Activated gamma-delta T cell (primary cell): ENCODE data around the gene USP20.
A peak's percentile ranks its signal among the peaks of the same experiment; 100 is the strongest.

Source experiments
- DNase-seq: peaks from one replicate; lab custom pipeline; 2025; lab: John Stamatoyannopoulos, UW

Gene USP20

DNA sequence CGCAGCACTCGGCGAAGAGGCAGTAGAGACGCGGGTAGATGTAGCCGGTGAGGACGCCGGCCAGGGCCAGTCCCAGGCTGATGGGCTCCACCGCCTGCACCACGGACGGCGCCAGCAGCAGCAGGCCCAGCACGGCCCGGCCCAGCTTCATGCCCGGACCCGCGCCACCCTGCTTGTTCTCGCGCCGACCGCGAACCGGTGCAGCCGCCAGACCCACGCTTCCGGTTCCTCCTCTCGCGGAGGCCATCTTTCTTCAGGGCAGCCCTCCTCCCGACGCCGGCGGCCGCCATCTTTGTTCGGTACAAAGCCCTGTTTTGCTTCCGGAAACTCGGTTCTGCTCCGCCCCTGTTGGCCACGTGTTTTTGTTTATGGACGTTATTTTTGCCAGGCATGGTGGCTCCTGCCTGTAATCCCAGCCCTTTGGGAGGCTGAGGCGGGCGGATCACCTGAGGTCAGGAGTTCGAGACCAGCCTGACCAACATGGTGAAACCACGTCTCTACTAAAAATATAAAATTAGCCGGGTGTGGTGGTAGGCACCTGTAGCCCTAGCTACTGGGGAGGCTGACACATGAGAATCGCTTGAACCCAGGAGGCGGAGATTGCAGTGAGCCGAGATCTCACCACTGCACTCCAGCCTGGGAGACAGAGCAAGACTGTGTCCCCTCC lies 11.2 kb upstream of the USP20 start, which contains the start of gene TOR1A:
Gene TOR1A (minus strand): TSS at position 202 of the 667 bp plus-strand sequence. CDS start 51 bp downstream, at position 151.
- DNase-seq = peak; percentile 84

DNA sequence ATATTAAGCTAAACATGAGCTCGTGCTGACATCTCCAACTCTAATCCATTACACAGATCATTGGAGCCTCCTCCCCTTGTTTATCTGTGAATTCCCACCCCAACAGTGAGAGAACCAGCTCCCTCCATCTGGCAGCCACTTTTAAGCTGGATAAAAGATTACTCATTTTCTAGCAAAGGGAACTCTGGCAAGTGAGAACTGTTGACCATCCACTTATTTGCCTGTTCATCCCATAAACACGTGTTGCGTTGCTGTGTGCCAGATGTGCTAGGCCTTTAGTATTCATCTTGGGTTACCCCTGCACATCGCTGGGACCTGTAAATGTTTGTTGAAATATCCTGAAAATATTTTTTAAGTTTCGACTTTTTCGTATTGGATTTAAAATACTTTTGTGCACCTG lies 8.9 kb upstream of the USP20 start:
- DNase-seq = no peak

DNA sequence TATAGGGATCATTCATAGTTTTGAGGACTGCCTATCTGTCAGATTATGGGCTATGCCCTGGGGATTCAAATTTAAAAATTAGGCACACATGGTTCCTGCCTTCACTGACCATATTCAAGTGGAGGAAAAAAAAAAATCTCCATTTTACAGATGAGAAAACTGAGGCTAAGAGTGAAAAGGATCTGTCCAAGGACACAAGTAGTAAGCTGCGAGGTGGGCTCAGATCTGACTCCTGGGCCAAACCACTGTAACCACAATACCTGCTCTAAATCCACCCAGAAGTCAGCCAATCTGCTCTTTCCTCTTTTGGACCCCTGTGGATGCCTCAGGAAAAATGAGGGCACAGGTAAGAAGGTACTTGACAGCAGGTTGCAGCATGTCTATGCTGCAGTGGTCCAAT lies 8.5 kb upstream of the USP20 start:
- no peak for DNase-seq

DNA sequence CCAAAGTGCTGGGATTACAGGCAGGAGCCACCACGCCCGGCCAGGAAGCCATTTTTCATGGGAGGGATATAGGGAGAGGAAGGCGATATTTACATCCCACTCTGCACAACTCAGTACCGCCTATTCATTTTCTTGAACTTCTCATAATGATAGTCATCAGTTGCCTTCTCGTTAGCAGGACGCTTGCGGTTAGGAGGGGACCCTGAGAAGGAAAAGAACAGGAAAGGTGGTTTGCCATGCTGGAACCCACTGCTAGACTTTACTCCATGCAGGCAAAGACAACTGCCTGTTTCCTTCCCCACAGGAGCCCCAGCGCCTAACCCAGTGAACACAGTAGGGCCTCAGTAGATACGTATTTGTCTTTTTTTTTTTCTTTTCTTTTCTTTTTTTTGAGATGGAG lies 7.2 kb upstream of the USP20 start:
- no peak for DNase-seq

DNA sequence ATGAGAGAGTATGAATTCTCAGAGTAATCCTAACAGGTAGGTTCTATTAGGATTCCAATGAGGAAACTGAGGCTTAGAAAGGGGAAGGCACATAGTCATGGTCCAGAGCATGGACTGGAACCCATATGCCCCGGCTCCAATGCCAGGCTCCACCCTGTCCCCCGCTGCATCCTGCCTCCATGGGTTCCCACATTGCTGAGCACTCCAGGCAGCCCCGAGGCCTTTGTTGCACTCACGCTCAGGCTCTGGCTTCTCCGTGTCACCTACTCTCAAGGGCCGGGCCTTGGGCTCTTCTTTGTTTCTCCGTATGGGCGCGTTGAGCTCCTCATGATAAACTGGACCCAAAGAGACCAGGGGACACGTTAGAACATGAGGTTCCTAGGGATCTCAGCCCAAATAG lies 6.3 kb upstream of the USP20 start:
- no peak for DNase-seq

DNA sequence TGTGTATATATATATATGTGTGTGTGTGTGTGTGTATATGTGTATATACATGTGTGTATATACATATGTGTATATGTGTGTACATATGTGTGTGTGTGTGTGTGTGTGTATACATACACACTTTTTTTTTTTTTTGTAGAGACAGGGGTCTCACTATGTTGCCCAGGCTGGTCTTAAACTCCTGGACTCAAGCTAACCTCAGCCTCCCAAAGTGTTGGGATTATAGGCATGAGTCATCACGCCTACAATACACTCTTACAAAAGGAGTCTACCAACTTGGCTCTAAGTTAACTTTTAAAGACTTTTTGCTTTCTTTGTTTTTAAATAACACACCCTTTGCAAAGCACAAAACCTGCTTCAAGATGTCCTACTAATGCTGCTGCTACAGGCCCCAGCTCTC lies 2.3 kb upstream of the USP20 start:
- no peak for DNase-seq

DNA sequence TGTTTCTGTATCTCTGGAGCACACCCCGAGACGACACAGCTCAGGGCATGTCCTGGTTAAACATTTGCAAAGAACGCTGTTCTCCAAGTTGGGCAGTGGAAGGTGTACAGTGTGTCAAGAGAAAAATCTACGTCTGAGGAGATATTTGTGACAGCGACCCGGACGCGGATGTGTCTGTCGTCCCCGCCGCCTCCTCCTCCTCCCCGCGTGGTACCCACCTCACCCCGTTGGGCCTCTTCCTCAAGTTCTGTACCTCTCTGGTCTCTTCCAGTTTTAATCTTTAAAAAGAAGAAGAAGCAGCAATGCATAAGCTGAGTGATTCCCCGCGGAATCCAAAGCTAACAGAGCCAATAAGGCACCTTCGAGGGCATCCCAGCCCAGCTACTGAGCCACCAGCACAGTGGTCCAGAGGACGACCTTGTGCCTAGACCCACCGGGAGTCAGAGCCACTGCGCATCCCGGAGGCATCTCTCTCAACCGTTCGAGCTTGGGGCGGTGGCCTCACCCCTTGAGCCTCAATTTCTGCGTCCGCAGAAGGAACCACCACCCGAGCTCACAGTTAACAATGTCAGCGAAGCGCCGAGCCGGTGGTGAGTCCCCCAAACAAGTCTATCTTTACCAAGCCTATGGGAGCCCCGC lies 650 bp upstream of the USP20 start:
- DNase-seq = no peak

DNA sequence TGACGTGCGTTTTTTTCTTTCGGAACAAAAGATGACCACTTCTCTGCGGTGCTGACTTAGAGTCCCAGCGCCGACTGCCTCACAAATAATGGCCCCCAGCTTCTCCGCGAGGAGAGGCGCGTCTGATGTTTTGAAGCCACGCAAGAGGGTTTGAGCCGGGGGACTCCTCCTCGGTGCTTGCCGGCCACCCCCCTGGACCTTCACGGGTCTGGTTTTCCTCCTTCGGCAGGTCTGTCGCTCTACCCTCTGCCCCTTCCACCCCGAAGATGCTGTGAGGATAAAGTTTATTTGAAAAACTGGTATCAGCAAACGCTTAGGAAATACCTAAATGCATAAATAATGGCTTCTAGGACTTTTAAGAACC lies 584 bp downstream of the USP20 start:
- no peak for DNase-seq

DNA sequence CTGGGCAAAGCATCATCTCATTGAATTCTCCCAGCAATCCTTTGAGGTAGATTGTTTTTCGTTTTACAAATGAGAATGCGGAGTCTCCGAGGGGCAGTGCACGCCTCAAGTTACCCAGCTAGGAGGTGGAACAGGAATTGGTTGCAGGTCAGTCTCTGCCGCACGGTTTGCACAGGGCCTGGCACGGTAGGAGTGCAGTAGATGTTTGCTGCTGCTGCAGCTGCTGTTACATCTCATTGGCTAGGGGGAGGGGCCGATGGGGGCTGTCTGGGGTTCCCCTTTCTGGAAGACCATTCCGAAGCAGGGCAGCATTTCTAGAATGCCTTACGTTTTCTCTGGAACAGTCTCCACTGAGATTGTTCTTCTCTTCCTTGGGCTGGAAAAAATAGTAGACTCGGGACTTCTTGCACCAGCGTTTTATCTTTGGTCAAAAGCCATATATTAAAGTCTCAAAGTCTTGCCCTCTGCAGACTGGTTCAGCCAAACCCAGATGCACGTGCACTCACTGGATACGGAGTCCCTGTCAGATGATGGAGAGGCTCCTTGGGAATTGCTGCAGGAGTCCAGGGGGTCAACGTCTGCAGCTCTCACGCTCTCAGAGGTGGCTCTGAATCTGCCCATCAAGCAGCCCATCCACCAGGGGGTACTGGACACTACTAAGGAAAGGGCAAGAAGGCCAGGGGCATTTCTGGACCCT lies 1.2 kb downstream of the USP20 start:
- DNase-seq = no peak

DNA sequence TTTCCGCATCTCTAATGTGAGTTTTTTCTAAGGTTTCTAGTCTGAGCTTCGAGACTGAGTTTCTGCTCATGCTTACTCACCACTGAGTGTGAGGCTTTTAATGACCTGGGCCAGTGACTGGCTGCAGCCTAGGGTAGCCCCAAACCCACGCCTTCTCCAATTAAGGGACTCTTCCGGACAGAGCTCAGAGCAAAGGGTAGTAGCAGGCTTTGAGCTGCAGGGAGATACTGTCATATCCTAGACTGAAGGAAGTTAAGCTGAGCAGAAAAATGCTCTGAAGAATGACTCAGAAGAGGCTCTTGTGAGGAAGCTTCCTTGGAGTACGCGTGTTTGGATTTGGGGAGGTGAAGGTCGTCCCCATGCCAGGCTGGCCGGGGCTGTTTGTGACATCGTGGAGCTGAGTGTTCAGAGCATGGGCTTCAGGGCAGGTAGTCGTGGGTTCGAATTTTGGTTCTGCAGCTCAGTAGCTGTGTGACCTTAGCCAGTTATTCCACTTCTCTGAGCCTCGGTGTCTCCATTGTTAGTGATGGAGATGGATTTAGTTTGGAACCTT lies 3.5 kb downstream of the USP20 start:
- no peak for DNase-seq

DNA sequence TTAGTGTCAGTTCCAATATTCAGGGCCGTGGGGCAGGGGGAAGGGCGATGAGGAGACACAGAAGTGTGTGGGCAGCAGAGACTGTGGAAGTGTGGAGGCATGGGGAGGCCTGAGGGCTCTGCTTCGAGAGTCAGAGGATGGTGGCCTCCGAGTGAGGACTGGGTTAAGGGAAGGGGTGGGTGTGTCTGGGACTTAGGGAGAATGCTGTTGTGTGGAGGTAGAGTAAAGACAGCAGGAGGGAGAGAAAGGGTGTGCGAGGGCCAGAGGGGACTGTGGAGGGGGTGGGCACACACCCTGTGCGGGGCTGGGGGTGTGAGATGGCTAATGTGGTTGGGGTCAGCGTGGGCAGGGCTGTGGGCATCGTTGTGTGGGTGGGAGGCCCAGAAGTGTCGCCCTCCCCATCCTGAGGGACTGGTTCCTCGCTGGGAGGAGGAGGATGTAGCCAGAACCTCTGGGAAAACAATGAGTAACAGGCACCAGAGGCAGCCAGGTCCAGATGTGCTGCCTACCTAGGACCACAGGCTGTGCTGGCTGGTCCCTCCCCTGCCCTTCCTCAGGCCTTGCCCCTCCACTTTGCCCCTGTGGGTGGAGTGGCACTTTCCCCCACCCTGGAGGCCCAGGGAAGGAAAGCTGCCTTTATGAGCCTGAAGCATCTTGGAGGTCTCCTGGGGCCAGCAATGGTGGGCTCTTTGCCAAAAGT lies 4.2 kb downstream of the USP20 start:
- DNase-seq = no peak

DNA sequence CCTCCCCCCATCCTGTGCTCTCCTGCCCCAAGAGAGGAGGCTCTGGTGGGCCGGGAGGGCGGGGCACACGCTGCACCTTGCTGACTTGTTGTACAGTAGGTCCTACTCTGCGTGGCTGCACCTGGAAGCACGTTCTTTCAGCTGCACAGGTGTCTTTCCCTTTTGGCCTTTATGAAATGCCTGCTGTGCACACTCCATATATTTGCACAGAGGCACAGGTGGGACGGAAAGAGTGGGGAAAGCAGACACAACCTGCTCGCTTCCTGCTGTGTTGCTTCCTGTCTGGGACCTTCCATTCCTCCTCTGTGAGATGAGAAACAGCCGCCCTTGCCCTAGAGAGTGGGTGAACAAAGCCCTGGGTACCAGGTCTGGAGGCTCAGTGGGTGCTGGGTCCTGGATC lies 4.8 kb downstream of the USP20 start:
- no peak for DNase-seq

DNA sequence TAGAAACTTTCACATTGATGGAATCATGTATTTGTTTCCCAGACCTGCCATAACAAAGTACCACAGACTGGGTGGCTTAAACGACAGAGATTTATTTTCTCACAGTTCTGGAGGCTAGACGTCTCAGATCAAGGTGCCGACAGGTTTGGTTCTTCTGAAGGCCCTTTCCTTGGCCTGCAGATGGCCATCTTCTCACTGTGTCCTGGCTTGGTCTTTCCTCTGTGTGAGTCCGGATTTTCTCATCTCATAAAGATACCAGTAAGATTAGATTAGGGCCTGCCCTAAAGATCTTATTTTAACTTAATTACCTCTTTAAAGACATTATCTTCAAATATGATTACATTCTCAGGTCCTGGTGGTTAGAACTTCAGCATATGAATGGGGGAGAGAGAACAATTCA lies 5.8 kb downstream of the USP20 start:
- DNase-seq = no peak

DNA sequence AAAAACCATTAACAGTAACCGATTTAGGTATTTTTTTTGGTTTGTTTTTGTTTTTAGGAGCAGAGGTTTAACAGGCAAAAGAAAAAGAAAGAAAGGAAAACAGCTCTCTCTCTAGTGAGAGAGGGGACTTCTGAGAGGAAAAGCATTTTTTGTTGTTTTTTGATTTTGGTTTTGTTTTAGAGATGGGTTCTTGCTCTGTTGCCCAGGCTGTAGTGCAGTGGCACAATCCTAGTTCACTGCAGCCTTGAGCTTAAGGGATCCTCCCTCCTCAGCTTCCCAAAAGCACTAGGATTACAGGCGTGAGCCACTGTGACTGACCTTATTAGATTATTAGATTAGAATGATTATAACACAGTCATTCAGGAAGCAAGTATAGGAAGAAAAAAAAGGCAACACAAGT lies 10.1 kb downstream of the USP20 start:
- no peak for DNase-seq

DNA sequence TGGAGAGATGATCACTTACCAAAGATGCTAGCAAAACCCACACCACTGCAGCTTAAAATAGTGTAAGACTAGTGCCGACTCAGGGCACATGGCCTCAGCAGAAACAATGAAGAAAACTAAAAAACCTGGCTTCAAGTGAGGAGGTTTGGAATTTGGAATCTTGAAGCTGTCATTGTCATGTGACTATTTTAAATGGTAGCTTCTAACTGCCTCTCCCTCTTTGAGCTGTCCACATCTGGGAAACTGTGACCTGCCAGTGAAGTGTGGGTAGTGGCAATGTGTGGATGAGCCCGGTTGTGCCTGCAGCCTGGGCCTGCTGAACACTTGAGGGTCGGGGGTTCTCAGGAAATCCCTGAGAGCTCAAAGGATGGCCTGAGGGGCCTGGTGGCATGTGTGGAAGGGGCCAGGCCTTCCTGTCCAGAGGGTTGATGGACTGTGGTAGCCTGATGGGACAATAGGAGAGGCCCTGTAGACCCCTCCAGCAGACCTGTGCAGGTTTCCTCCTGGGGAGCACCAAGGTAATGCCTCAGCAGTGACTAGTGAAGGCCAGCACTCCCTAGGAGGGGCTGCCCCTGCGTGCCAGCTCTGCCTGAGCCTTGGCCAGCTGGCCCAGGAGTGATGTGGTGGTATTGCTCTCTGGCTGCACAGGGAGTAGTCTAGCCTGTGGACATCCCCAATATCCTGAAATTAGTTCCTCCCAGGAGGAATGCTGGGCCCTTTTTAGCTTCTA lies 13.6 kb downstream of the USP20 start:
- no peak for DNase-seq

DNA sequence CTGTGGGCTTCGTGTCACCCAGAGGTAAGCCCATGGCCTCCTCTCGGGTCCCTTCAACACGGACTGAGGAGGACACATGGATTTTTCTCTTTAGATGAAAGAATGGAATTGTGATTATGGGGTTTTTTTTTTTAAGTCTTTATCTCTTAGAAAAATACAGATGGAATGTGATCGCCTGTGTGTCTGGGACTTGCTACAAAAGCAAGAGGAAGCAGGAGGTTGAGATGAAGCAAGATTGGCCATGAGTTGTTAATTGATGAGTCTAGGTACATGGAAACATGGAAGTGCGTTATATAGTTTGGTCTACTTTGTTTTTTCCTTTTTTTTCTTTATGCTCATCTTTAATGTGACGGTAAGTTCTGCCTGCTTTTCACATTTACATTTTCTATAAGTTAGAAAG lies 14.6 kb downstream of the USP20 start:
- DNase-seq = no peak

DNA sequence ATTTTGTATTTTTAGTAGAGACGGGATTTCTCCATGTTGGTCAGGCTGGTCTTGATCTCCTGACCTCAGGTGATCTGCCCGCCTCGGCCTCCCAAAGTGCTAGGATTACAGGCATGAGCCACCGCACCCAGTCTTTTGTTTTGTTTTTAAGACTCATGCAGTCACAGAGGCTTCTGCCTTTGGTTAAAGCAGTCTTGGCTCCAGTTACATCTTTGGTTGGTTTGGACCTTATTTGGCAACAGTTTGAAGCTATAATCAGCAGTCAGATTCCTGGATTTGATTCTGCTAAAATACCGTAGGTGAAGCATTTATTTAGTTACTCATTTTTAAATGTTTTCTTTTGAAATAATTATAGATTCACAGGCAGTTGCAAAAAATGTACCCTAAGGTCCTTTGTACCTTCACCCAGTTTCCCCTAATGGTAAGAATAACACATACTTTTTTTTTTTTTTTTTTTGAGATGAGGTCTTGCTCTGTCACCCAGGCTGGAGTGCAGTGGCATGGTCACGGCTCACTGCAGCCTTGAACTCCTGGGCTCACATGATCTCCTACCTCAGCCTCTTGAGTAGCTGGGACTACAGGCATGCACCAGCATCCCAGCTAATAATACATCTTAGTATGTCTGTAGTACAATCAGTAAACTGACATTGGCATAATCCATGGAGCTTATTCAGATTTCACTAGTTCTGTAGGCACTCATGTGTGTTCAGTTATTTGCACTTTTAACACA lies 15.7 kb downstream of the USP20 start:
- DNase-seq = no peak

DNA sequence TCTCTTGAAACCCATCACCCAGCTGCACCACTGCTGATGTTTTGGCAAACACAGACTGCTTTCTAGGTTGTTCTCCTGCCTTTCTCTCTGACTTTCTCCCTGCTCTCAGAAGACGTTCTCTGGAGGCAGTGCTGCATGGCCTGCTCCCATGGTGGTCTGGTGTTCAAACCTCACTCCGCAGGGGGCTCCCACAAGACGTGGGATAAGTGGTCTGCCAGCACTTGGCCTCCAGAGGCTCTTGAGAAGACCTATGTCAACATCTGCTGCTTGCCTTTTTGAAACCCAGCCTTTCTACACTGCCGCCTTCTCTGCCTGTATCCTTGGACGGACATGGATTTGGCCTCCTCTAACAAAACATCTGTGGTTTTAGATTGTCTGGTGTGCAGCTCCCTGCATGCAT lies 16.6 kb downstream of the USP20 start:
- no peak for DNase-seq

DNA sequence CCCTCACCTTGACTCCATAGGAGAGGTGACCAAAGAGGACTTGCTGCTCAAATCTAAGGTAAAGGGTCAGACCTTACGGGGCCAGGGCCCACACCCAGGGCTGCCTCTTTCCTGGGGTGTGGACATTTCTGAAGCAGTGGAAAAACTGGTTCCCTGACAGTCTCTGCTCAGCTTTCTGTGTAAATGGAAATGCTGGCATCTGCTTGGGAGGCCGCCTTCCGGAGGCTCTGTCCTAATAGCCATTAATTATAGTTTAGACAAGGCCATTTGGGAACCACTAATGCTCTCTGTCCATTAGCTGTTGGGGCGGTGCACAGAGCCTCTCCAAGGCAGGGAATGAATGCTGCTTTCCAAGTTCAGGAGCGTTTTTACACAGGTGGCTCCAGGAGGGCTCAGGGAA lies 17.3 kb downstream of the USP20 start:
- no peak for DNase-seq

DNA sequence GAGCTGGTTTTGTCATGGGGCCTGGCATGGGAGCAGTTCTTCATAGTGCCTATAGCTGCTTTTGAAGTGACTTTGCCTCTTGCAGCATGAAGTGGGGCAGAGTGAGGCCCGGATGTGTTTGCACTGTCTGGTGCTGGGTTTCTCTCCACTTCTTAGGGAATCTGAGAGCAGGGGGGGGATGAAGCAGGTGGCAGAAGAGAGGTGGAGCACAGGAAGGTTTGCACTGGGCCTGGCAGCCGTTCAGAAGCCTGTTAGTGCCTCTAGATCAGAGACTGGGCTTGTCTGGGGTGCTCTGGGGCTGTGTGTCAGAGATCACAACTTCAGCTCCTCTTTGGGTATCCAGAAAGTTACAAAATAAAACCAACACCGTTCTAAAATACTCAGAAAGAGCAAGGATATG lies 18.4 kb downstream of the USP20 start:
- DNase-seq = no peak

DNA sequence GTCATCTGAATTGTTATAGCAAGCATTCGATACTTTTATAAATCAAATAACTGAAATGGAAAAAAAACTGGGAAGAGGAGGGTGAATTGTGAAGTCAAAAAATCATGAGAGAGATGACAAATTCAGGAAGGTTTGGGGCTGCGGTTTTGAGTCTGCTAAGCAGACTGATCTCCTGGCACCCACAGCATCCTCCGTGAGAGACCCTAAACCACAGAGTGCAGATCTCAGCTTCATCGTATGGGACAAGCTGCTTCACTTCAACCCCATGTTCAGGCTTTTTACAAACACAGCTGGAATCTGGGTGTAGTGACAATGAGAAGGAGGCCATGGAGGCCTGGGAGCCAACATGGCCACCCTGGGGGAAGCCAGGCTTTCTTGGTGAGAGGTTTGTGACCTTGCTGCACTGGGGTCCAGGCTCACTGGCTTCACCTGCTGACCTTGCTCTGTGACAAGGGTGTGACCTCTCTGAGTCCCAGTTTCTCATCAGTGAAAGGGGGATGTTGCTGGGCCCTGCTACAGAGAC lies 19.4 kb downstream of the USP20 start:
- no peak for DNase-seq
